CD4-positive, alpha-beta memory T cell (primary cell): ENCODE results near the gene TNFAIP2. TPM values are rescaled to one million over a fixed set of nuclear protein-coding genes. Genes with fewer than 3 reads are reported as not detected.
"Not testable (repeated sequence)": the region's sequence is repeated elsewhere in the genome, so short reads cannot be mapped to it uniquely, and the experiment has no call there.

Experiments used
- CTCF ChIA-PET: fragments of 350-600 bp; sonication (Branson Sonifier 250); formaldehyde crosslinking; loops from one replicate; lab custom pipeline; 2021; ENCODE audit warnings: inconsistent platforms; ENCODE audit not compliant: partially characterized antibody; lab: Charles Lee
- POLR2A ChIA-PET: fragments of 350-600 bp; sonication (Branson Sonifier 250); formaldehyde crosslinking; loops from one replicate; lab custom pipeline; 2021; ENCODE audit not compliant: partially characterized antibody; lab: Charles Lee
- DNase-seq, 5 donors: peaks; one replicate each; pipeline versions ENCODE4 v3.0.0 to v3.0.0-alpha.2; 2020 to 2022; ENCODE audit warnings: mixed read lengths in 1 of 5
- H3K27ac ChIP-seq: one replicate; pipeline ENCODE4 v1.7.0; 2013; ENCODE audit warnings: low read depth, low read length
- H3K27me3 ChIP-seq: 2 replicates; pipeline ENCODE4 v1.7.0; 2013; ENCODE audit warnings: mild to moderate bottlenecking, low read length, moderate library complexity; ENCODE audit not compliant: insufficient read depth
- H3K36me3 ChIP-seq: 2 replicates; pipeline ENCODE4 v1.7.0; 2013; ENCODE audit warnings: mild to moderate bottlenecking, low read length, moderate library complexity; ENCODE audit not compliant: insufficient read depth
- H3K4me1 ChIP-seq: 2 replicates; pipeline ENCODE4 v1.7.0; 2013; ENCODE audit warnings: mild to moderate bottlenecking, low read length, moderate library complexity; ENCODE audit not compliant: insufficient read depth
- H3K4me3 ChIP-seq, 2 donors: one replicate each; pipeline ENCODE4 v1.7.0; 2013; ENCODE audit warnings: low read length in 2 of 2, mild to moderate bottlenecking in 1 of 2
- H3K9me3 ChIP-seq, 2 donors: one replicate each; pipeline ENCODE4 v1.7.0; 2013; ENCODE audit warnings: low read length in 2 of 2, control low read depth in 1 of 2; ENCODE audit not compliant: control insufficient read depth in 1 of 2
- H3K27ac Mint-ChIP-seq, 7 donors: one replicate each; pipeline ENCODE4 v1.8.0; 2020 to 2021; ENCODE audit warnings: mixed read lengths in 7 of 7, mild to moderate bottlenecking in 6 of 7, inconsistent platforms in 3 of 7, moderate library complexity in 3 of 7
- H3K27me3 Mint-ChIP-seq, 2 donors: one replicate each; pipeline ENCODE4 v1.8.0; 2020 to 2021; ENCODE audit warnings: mixed read lengths in 2 of 2
- H3K36me3 Mint-ChIP-seq, 2 donors: one replicate each; pipeline ENCODE4 v1.8.0; 2020 to 2021; ENCODE audit warnings: mixed read lengths in 2 of 2, inconsistent platforms in 1 of 2, mild to moderate bottlenecking in 1 of 2
- H3K4me1 Mint-ChIP-seq, 4 donors: one replicate each; pipeline ENCODE4 v1.8.0; 2020 to 2021; ENCODE audit warnings: mixed read lengths in 4 of 4, mild to moderate bottlenecking in 1 of 4
- H3K4me3 Mint-ChIP-seq, 8 donors: one replicate each; pipeline ENCODE4 v1.8.0; 2020 to 2021; ENCODE audit warnings: mixed read lengths in 8 of 8, mild to moderate bottlenecking in 7 of 8, moderate library complexity in 6 of 8, inconsistent platforms in 3 of 8
- H3K9me3 Mint-ChIP-seq, 8 donors: one replicate each; pipeline ENCODE4 v1.8.0; 2020 to 2021; ENCODE audit warnings: mixed read lengths in 8 of 8, mild to moderate bottlenecking in 5 of 8, inconsistent platforms in 3 of 8, moderate library complexity in 1 of 8
- intact Hi-C: fragments of 100-400 bp; cut with micrococcal nuclease; formaldehyde crosslinking; loops from one replicate; pipeline ENCODE4 v1.15.1; 2023
- polyA plus RNA-seq, 2 donors: library from polyadenylated mRNA; unstranded; fragments of 300-500 nt; fragmentation: Illumina TruSeq; gene quantifications; one replicate each; pipeline ENCODE4 v1.2.3, GENCODE V29; 2021
- total RNA-seq, 2 experiments: library from RNA; stranded (reverse); gene quantifications; one replicate each; pipeline ENCODE4 v1.2.3, GENCODE V29; 2021

TNFAIP2 gene
- total and polyA plus RNA-seq, 4 experiments from 2014 or later: 5.1 to 5.8 TPM; not detected in 2

DNA sequence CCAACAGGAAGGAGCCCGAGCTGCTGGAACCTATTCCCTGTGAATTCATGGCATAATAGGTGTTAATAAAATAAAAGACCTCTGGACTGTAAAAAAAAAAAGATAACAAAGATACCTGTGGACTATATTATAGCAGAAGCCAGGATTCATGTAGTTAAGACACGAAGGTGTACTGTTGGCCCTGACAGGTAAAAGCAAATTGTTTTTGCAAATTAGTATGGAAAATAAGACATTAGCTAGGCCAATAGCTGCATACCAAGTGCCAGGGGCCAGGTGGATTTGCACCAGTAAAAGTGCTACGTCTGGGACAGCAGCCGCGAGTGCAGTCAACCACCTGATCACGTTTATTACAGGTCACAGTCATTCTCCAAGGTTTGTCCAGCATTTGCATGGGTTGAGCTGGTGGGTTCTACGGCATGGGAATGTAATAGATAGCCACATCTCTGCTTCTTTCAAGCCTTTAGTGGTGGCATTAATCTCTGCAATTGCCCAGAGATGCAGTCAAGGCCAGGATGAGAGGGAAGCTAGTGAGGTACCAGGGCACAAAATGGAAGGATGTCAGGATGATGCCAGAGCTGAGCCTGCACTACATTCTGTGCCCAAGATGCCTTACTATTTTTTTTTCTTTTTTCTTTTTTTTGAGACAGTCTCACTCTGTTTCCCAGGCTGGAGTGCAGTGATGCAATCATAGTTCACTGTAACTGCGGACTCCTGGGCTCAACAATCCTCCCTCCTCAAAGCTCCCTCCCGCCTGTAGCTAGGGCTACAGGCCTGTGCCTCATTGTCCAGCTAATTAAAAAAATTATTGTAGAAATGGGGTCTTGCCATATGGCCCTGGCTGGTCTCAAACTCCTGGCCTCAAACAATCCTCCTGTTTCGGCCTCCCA, 26.3 kb downstream of the TNFAIP2 start:
- Histone ChIP-seq H3K4me1 (no peaks in the 10 kb centered on the region), H3K9me3 (no peaks in the 10 kb centered on the region), H3K4me3 (no peak overlapping the region), H3K36me3 (no peaks in the 10 kb centered on the region), H3K27me3 (no peaks in the 10 kb centered on the region), H3K27ac (no peak overlapping the region)
- no peaks in the 10 kb centered on the region for H3K36me3 Mint-ChIP-seq
- POLR2A ChIA-PET: no interaction called here
- H3K4me3 Mint-ChIP-seq: no peak overlapping the region
- no peaks in the 10 kb centered on the region for H3K4me1 Mint-ChIP-seq
- peaks cover 19 to 21% of the 10 kb centered on the region in 2 donors for H3K27me3 Mint-ChIP-seq
- no peaks in the 10 kb centered on the region for H3K9me3 Mint-ChIP-seq
- no peak overlapping the region for H3K27ac Mint-ChIP-seq
- intact Hi-C loops: no loop called here
- CTCF ChIA-PET: interaction anchor here (1.0 kb wide), 1 partner anchor 45 kb away, joined by 3 read pairs; no protein-coding TSS in a partner anchor
- DNase-seq: no peak

DNA sequence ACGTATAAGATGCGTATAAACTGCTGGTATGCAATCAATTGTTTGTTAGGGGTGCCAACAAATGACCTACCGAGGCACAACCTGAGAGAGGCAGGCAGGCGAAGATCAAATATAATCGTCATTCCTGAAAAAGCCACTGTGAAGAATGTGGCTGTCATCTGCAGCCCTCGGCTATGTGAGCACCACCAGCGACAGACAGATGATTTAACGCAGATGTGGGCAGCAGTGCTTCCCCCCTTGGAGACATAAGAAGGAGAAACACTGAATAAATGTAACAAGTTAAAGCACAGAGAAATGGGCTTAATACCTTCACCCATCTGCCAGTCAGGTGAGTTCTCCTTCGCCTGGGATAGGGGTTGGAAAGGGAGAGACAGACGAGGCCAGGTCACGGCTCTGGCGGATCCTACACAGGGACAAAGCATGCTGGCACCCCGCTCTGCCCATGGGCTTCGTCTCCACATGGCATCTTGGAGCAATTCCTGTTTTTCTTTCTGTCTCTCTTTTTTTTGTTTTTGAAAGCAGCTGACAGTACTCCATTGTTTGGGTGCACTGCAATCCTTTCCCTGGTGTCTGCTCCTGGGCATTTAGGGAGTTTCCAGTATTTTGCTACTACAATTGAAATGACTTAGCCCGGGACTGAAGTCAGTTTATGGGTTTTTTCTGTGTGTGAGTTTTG, 28.1 kb downstream of the TNFAIP2 start:
- Histone ChIP-seq H3K36me3 (no peaks in the 10 kb centered on the region), H3K4me3 (no peak overlapping the region), H3K4me1 (no peaks in the 10 kb centered on the region), H3K27ac (no peak overlapping the region), H3K9me3 (no peaks in the 10 kb centered on the region), H3K27me3 (no peaks in the 10 kb centered on the region)
- Mint-ChIP-seq H3K27ac (no peak overlapping the region), H3K36me3 (no peaks in the 10 kb centered on the region), H3K27me3 (peaks cover 14 to 15% of the 10 kb centered on the region in 2 donors), H3K4me1 (no peaks in the 10 kb centered on the region), H3K4me3 (no peak overlapping the region), H3K9me3 (no peaks in the 10 kb centered on the region)
- no peak for DNase-seq
- ChIA-PET POLR2A (no interaction called here), CTCF (interaction anchor here (2.2 kb wide), 1 partner anchor 46 kb away, joined by 5 read pairs; no protein-coding TSS in a partner anchor)
- intact Hi-C loops: no loop called here

DNA sequence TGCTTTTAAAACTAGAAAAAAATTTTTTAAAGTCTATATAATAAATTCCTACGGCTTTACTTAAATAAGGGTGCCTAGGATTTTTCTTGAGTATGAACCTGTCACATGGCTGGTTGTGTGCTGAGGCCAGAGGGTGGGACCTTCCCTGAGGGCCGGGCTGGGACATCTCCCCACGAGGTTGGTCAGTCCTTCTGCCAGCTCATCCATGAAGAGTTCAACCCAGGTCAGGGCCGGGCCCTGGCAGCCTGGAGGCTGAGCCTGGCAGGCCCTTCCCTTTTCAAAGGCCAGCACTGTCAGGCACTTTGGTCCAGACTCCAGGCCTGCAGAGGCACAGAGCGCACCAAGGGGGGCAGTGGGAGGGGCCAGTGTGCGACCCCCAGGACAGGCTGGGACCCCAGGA, 31.7 kb downstream of the TNFAIP2 start:
- Mint-ChIP-seq H3K4me1 (no peaks in the 10 kb centered on the region), H3K9me3 (no peaks in the 10 kb centered on the region), H3K27me3 (peaks cover 8 to 13% of the 10 kb centered on the region in 2 donors), H3K36me3 (no peaks in the 10 kb centered on the region), H3K27ac (no peak overlapping the region), H3K4me3 (no peak overlapping the region)
- ChIA-PET CTCF (no interaction called here), POLR2A (no interaction called here)
- no peak for DNase-seq
- Histone ChIP-seq H3K27ac (no peak overlapping the region), H3K27me3 (no peaks in the 10 kb centered on the region), H3K36me3 (no peaks in the 10 kb centered on the region), H3K4me1 (no peaks in the 10 kb centered on the region), H3K9me3 (no peaks in the 10 kb centered on the region), H3K4me3 (no peak overlapping the region)
- intact Hi-C loops: no loop called here

DNA sequence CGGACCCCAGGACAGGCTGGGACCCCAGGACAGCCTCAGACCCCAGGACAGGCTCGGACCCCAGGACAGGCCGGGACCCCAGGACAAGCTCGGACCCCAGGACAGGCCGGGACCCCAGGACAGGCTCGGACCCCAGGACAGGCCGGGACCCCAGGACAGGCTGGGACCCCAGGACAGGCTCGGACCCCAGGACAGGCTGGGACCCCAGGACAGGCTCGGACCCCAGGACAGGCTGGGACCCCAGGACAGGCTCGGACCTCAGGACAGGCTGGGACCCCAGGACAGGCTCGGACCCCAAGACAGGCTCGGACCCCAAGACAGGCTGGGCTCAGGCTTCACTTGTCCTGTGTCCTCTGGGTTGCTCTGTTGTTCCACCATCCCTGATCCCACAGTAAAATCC, 32.2 kb downstream of the TNFAIP2 start:
- POLR2A ChIA-PET, H3K4me1 ChIP-seq, CTCF ChIA-PET, H3K4me3 Mint-ChIP-seq, H3K4me1 Mint-ChIP-seq, H3K27ac Mint-ChIP-seq, H3K9me3 ChIP-seq, H3K36me3 ChIP-seq, intact Hi-C loops, H3K27ac ChIP-seq, H3K27me3 ChIP-seq, H3K36me3 Mint-ChIP-seq, H3K4me3 ChIP-seq, DNase-seq, H3K9me3 Mint-ChIP-seq: not testable (repeated sequence)
- H3K27me3 Mint-ChIP-seq: peaks cover 8 to 13% of the 10 kb centered on the region in 2 donors

DNA sequence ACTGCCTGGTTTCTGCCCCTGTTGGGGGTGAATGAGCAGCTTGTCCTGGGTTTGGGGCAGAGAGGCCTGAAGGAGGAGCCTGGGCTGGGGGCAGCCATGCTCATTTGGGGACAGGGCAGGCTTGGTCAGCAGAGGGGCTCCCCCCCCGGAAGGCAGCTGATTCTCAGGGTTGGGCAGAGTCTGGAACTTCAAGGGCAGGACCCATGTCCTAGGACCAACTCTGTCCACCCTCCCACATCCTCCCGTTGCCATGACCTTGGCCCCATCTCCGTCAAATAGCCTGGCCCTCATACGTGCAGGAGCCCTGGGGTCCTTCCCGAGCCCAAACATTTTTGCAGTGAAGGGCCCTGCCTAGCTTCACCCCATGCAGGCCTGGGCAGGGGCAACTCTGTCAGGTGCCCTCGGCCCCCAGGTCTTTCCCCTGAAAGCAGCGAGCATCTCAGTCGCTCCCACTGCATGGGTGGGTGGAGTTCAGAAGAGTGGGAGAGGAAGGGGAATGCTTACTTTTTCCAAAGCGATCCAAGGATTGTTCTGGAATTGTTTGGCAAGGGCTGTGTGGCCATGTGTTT, 32.6 kb downstream of the TNFAIP2 start:
- no peak overlapping the region for H3K4me3 Mint-ChIP-seq
- no peaks in the 10 kb centered on the region for H3K36me3 Mint-ChIP-seq
- peak overlapping the region in 1 of 7 donors; percentile 8 for H3K27ac Mint-ChIP-seq
- peaks cover 5 to 11% of the 10 kb centered on the region in 2 donors for H3K27me3 Mint-ChIP-seq
- Histone ChIP-seq H3K27ac (no peak overlapping the region), H3K4me1 (no peaks in the 10 kb centered on the region), H3K9me3 (no peaks in the 10 kb centered on the region), H3K36me3 (no peaks in the 10 kb centered on the region), H3K4me3 (no peak overlapping the region), H3K27me3 (no peaks in the 10 kb centered on the region)
- POLR2A ChIA-PET: no interaction called here
- intact Hi-C loops: no loop called here
- CTCF ChIA-PET: no interaction called here
- no peaks in the 10 kb centered on the region for H3K4me1 Mint-ChIP-seq
- DNase-seq: no peak
- H3K9me3 Mint-ChIP-seq: no peaks in the 10 kb centered on the region

DNA sequence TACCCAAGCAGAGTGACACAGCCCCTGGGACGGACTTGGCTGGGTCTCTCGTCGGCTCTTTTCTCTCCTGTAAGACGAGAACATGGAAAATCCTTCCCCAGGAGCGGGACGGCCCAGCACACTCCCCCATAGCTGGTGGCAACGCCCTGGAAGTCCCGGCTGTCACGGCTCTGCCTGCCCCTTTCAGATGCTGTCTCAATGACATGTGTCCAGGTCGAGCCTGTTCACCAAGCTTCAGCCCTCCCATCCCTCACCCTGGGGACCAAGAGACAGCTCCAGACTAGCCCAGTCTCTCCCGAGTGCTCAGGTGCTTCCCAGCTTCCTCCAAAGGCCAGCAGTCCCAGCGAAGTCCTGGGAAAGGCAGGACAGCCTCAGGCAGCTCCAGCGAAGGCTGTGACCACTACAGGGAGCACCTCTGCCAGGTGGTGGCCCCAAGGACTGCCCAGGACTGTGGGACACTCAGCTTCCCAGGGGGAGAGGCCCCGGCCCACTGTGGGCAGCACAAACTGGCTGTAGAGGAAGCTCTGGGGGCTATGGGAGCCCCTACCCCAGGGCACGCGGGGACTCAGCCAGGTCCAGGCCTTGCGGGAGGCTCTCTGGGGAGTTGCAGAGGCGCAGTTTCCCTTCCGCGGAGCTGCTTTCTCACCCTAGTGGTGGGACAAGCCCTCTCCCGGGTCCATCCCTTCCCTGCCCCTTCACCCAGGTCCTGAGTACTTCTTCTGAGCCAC, 33.6 kb downstream of the TNFAIP2 start:
- Mint-ChIP-seq H3K9me3 (no peaks in the 10 kb centered on the region), H3K27ac (no peak overlapping the region), H3K4me1 (no peaks in the 10 kb centered on the region), H3K36me3 (no peaks in the 10 kb centered on the region), H3K4me3 (no peak overlapping the region), H3K27me3 (peaks cover 3 to 6% of the 10 kb centered on the region in 2 donors)
- no peak overlapping the region for H3K4me3 ChIP-seq
- POLR2A ChIA-PET: no interaction called here
- H3K36me3 ChIP-seq: no peaks in the 10 kb centered on the region
- DNase-seq: no peak
- CTCF ChIA-PET: no interaction called here
- H3K4me1 ChIP-seq: no peaks in the 10 kb centered on the region
- H3K9me3 ChIP-seq: no peaks in the 10 kb centered on the region
- intact Hi-C loops: no loop called here
- H3K27ac ChIP-seq: no peak overlapping the region
- no peaks in the 10 kb centered on the region for H3K27me3 ChIP-seq

DNA sequence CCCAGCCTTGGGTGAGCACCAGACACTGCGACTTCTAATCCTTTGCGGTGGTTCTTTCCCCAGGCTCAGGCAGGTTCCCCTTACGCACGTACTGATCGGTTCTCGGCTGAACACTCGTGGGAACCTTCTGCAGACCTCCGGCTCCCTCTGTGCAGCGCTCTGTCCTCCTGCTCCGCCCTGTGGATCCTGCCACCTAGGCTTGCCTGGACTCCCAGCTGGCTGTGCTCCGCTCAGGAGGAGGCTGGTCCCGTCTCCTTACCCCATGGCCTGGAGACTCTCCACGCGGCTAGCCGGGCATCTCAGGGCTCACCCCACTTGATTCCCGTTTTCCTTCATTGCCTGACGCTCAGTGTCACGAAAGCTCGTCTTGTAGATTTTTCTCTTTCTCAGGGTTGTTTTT, 34.7 kb downstream of the TNFAIP2 start:
- Mint-ChIP-seq H3K4me1 (no peaks in the 10 kb centered on the region), H3K27me3 (peaks cover 6 to 8% of the 10 kb centered on the region in 2 donors), H3K27ac (no peak overlapping the region), H3K4me3 (no peak overlapping the region), H3K36me3 (no peaks in the 10 kb centered on the region), H3K9me3 (no peaks in the 10 kb centered on the region)
- Histone ChIP-seq H3K27ac (no peak overlapping the region), H3K9me3 (no peaks in the 10 kb centered on the region), H3K4me3 (no peak overlapping the region), H3K36me3 (no peaks in the 10 kb centered on the region), H3K4me1 (no peaks in the 10 kb centered on the region), H3K27me3 (no peaks in the 10 kb centered on the region)
- intact Hi-C loops: no loop called here
- CTCF ChIA-PET: no interaction called here
- POLR2A ChIA-PET: no interaction called here
- no peak for DNase-seq
